Stimulated activated CD4-positive, alpha-beta T cell treated with anti-CD3 and anti-CD28 coated beads, Interleukin-15, amount 100 ng/mL, for 24 hours (primary cell): ENCODE measurements around the gene NDUFB8.

Source experiments
- DNase-seq: peaks from one replicate; pipeline ENCODE4 v3.0.0-alpha.2; 2020

NDUFB8 gene

DNA sequence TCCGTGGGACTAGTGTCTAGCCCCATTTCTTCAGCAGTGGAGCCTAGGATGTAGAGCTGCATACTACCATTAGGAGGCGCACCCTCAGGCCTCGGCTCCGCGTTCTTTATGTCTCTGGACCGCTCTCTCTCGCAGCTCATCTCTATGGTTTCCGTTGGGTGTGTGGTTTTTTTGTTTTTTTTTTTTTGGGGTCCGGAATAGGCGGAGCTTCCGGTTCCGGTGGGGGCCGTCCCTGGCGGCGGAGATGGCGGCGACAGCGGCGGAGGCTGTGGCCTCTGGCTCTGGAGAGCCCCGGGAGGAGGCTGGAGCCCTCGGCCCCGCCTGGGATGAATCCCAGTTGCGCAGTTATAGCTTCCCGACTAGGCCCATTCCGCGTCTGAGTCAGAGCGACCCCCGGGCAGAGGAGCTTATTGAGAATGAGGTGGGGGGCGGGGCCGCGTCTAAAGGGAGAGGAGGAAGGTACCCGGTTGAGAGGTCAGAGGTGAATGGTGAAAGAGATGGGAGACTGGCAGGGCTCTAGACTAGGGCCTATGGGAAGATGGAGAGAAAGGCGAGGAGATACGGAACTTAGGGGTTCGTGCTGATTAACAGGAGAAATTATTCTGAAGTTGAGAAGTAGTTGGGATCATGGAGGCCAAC is 6.2 kb upstream of the NDUFB8 start, which contains the start of gene HIF1AN:
HIF1AN (plus strand) TSS at position 229 of the 639 bp plus-strand sequence; CDS start at position 245, 16 bp downstream.
- peak; percentile 89 for DNase-seq

DNA sequence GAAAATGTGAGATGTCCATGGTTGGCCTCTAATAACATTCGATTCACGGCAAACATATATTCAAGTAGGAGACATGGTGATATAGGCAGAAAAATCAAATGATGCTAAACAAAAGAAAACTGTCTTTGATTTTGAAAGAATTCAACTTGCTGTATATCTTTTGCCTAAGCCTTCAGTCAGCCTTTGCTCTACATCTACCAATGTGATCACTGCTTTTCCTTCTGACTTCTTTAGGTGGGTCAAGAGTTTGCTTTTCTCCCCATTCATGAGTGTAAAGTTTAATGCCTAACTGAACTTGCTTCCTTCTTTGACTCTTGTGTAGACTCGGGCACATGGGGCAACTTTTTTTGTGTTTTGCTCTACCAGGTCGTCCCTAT is 5.7 kb upstream of the NDUFB8 start:
- no peak for DNase-seq

DNA sequence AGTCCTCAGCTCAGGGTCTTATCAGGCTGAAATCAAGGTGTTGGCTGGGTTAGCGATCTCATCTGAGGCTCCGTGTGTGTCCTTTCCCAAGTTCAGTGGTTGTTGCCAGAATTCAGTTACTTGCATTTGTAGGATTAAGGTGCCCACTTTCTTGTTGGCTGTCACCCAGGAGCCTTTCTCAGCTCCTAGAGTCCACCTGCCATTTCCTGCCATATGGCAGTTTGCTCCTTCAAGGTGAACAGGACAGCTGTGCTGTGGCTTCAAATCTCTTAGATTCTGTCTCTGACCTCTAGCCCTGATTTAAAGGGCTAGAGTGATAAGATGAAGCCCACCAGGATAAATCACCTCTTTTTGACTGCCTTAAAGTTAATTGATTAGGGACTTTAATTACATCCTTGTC is 5.1 kb upstream of the NDUFB8 start:
- no peak for DNase-seq

DNA sequence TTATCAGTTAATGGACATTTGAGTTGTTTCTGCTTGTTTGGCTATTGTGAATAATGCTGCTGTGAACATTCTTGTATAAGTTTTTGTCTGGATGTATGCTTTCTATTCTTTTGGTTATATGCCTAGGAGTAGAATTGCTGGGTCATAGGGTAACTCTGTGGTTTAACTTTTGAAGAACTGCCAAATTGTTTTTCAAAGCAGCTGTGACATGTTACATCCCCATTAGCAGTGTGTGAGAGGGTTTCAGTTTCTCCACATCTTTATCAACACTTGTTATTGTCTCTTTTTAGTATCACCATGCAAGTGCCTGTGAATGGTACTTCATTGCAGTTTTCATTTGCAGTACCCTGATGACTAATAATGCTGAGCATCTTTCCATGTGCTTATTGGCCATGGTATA is 2.1 kb upstream of the NDUFB8 start:
- no peak for DNase-seq

DNA sequence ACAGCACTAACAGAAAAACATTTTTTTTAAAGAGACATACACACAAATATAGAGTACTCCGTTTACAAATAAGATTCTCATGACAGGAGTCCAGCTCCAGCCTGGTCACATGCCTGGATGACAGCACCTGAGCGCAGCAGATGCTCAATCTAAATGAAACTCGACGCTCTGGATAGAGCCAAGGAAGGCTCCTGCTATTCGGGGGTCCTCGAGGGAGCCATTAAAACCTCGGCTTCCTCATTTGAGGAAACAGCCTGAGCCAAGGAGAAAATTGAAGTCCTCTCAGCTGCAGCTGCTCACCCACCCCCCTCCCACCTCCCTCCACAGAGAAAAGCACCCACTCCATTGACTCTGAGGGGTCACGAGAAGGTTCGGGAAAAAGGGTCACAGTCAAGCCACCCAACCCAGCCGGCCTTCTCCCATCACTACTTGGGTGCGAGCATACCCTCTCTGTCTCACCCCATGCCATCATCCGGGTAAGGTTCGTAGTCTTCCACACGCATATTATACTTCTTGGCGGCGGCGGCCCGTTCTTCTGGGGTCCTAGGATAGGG is 673 bp downstream of the NDUFB8 start:
- no peak for DNase-seq

DNA sequence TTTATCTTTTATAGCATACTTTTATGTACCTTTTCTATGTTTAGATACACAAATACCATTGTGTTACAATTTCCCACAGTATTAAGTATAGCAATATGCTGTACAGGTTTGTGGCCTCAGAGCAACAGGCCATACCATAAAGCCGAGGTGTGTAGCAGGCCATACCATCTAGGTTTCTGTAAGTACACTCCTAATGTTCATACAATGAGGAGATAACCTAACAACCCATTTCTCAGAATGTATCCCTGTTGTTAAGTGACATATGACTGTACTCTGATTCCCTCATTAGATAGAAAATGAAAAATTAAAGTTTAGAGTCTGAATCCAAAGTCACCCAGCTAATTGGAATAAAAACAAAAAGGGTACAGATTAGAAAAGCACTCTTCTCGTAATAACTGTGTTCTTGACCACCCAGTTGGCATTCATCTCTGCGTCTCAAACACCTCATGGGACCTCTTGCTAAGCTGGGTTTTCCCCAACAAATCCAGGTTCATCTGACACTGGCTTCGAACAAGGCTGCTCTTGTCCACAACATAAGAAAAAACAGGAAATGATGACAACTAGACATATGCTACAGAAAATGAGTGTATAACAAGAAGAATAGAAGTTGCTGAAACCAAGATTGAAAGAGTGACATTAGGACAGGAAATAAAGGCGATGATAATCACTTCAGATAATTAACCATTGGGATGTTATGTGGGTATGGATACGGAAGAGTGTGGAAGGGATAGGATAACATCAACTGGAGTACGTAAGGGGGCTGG is 1.4 kb downstream of the NDUFB8 start:
- DNase-seq: no peak

DNA sequence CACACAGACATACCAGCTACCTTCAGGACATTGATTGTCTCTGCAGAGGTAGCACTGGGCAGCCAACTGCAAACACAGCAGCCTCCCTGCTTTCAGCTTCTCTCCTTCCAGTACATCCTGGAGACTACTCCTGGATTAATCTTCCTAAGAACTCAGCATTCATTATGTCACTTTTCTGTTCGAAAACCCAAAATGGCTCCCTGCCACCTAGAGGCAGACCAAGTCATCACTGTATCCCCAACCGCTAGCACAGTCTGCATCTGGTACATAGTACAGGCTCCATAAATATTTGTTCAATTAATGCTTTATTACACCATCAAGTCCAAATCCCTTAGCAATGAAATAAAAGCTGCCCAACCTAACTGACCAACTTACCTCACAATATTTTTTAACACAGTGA is 5.0 kb downstream of the NDUFB8 start:
- no peak for DNase-seq

DNA sequence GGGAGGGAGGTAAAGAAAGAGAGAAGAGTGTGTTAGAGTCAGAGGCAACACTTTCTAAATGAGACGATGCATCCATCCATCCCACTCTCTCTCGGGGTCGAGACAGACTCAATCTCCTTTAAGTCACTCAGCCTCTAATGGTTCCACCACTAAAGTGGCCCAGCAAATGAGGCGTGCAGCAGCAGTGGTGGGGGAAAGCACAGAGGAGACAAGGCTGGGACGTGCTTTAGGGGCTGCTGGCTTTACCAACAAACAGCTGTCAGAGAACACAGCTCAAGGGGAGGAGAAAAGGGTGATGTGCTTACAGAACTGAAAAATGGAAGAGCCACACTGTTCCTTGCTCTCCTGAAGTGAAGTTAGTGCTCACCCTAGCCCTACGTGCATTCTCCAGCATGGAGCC is 5.5 kb downstream of the NDUFB8 start:
- DNase-seq: no peak

DNA sequence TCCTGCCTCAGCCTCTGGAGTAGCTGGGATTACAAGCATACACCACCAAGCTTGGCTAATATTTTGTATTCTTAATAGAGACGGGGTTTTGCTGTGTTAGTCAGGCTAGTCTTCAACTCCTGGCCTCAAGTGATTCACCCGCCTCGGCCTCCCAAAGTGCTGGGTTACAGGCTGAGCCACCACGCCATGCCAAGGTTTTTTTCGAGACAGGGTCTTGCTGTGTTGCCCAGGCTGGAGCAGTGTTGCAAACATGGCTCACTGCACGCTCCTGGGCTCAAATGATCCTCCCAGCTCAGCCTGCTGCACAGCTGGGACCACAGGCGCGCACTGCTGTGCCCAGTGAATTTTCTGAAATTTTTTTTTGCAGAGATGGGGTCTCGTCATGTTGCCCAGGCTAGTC is 6.7 kb downstream of the NDUFB8 start:
- DNase-seq: no peak

DNA sequence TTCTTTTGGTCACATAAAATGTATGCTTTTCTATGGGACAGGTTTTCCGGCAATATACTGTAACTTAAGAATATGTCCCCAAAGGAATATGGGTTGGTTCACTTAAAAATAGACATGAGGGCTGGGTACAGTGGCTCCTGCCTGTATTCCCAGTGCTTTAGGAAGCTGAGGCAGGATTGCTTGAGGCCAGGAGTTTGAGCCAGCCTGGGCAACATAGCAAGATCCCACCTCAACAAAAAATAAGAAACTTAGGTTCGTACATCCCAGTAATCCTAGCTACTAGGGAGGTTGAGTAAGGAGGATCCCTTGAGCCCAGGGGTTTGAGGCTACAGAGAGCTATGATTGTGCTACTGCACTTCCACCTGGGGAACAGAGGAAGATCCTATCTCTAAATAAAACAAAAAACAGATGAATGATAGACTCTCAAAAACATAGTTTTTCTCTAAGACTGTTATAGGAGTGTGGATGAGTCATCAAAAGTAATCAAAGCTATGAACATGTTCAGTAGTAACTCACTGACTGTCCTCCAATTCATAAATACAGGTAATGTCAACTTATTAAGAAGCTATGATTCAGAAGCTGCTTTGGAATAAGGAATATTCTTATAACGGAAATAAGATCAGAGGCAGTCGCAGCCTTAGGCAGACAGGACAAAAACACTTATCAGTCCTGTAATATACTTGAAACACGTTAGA is 7.4 kb downstream of the NDUFB8 start:
- DNase-seq: no peak

DNA sequence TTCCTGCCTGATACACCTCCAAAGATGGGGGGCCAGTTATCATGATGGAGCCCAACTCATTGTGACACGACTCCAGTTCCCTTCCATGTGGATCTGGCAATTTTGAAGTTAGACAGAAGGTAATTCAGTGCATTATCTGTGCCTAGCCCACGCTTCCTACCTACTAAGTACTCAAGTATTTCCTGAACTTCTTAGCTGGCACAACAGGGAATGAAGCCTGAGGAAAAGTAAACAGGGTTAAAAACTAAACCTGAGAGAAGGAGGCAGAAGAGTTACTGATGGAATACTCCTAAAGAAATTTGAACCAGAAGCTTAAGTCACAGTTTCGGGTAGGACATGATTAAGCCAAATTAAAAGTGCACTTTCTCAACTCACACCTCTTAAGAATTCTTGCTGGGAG is 8.9 kb downstream of the NDUFB8 start:
- no peak for DNase-seq

DNA sequence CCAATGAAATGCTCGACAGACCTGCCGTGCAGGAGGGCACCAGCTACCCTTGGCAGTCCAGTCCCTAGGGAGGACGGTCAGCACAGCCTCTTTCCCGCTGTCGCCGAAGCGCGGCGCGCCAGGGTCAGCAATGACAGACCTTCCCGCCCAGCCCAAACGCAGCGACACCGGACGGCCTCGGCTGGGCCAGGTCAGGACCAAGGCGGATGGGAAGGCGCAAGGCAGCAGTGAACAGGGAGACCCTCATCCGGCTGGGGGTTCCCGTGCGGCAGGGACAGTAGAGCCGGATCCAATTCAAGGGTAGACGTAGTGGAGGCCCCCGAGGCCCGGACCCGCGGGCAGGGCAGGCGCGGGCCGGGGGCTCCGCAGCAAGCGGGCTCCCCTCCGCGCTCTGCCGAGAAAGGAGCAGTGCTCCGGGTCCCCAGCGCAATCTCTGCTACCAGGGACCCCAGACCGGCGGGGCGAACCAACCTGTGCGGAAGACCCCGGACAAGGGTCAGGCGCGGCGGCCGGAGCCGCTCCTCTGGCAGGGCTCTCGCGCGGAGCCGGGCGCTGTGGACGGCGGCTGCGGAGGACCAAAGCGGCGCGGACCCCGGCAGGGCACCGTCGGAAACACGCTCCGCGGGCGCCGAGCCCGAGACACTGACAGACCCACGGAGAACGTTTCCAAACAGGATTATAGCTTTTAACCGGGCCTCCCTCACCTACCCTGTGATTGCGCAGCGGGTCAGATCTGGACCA is 10.2 kb downstream of the NDUFB8 start, which contains the start of gene SEC31B:
SEC31B (minus strand) TSS at position 551 of the 741 bp plus-strand sequence. CDS start 2,909 bp downstream, outside the sequence.
- no peak for DNase-seq

DNA sequence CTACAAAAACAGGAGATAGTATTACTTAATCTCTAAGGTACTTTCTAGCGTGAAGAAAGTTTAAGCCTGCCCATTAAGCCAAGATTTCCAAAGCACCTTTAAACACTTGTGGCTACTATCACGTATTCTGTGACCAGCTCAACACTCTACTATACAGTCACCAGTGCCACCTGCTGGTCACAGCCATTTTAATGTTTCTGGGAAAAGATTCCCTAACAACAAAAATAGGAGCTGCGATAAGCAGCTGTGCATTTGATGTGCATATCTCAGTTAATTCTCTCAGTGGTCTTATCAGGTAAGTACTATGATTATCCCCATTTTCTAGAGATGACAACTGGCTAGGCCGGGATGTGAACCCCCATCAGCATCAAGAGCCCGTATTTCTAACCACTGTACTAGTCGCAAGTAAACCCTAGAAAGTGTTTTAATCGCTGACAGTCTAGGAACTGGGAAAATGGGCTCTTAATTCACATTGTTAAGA is 10.9 kb downstream of the NDUFB8 start:
- peak; percentile 71 for DNase-seq

DNA sequence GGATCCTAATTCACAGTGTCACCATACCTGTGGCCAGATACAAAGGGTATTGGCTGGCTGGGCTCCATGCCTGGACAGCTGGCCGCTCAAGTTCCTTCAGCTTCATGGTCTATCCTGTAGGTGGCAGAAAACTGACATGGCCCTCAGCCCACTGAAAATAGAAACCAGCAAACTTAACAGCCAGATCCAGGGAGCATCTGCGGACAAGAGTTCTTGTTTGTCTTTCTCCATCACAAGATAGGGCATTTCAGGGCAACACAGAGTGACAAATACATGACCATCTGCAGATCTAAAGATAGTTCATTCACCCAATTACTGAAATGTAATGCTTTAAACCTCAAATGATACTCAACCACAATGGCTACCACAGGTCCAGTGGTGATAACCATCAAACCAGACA is 12.8 kb downstream of the NDUFB8 start:
- DNase-seq: no peak

DNA sequence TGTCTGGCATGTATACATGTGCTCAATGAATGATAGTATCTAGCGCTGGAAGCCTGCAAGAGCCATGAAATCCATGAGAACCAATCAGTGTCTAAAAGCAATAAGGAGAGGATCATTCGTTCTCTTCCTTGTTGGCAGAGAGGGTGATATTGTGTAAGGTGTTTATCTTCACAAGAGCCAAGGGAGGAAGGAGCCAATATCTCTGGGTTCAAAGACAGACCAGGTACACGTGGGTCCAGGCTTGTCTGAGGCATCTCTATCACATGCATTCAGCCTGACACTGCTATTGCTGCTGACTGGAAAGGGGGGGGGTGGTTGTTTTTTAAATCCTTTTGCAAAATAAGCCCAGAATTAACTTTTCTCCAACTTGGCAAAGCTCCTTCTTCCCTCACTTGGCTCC is 14.1 kb downstream of the NDUFB8 start:
- no peak for DNase-seq

DNA sequence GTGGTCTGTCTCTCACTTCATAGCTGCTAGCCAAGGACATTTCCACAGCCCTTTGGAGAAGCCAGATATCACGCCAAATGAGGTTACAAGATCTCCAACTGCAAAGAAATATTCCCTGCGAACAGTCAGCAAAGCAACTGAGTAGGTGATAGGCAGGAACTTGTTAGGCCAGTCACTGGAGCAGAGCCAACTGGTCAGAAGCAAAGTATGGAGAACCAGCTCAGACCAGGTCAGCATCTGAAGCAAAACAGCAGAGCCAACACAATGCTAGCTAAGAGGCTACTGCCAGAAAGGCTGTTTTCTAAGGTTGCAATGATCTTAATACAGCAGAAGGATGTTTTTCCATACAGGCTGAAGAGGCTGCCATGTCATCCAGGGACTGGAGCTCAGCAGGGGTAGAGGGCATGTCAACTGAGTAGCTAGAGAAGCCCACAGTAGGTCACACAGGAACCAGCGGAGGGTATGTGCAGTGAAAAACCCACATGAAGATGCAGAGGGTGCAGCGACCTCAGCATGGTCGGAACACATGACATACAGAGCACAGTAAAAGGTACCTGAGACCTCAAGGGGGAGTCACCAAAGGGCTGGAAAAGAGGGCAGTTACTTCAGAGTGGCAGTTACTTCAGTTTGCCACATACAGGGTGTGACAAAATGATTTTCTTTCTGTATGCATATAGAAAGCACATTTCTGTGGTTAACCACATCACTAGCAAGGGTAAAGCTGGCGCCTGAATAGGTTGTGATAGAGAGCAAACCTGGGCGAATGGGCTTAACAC is 18.9 kb downstream of the NDUFB8 start:
- DNase-seq: peak; percentile 71

DNA sequence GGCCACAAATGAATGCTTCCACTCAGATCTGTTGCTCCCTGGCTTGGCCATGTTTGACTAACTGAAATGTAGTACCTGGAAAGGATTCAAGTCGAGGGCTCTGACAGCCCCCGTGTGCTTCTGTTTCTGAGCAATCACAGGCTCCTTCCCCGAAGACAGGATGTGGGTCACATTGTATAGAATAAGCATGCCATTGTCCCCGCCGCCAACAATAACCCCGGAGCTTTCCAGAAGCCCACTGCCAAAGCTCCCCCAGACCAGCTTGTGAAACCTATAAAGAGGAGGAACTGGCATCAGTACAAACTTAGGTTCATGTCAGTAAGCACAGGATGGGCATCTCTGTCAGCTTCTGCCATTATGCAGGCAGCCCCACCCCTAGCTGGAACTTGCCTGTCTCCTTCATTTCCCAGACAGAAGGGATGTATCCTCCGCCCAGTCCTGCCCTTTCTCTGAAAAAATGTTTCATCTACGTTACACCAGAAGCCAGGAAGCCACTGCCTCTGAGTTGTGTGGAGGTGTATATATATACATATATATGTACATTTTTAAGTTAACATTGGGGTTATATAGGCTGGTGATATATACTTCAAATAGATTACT is 20.3 kb downstream of the NDUFB8 start:
- DNase-seq: peak; percentile 68

DNA sequence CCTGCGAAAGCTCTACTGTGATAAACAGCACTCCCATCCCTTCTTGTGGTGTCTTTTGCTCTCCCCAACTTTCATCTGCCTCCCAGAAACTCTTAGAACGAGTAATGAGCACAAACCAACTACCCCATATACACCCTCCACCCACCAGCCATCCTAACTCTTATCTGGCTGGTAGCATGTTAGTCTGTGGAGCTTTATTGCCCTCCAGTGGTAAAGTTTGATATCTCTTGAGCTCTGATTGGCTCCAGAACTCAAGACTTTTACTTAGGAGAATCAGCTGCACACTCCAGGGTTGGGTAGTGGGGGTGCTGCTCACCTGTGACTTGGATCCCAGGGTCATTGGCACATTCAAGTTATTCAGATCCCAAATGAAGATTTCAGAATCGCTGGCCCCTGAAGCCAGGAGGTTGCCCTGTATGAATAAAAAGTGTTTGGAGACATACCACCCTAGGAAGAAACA is 20.9 kb downstream of the NDUFB8 start:
- peak; percentile 51 for DNase-seq

DNA sequence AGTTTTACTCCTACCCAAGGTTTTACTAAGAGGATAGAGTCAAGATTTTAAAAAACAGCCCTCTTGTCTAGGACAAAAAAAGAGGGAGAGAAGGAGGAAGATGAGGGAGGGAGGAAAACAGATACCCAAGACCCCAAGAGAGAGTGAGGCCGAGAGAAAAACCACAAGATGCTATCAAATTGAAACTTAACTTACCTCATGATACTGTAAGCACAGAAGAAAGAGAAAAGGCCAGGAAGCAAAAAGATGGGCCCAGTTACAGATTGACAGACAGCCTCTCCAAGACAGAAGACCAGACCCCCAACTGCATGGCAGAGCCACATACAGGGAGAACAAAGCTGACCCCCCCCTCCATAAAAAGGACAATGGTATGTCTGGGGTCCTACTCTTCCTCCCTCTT is 21.4 kb downstream of the NDUFB8 start:
- DNase-seq: no peak

DNA sequence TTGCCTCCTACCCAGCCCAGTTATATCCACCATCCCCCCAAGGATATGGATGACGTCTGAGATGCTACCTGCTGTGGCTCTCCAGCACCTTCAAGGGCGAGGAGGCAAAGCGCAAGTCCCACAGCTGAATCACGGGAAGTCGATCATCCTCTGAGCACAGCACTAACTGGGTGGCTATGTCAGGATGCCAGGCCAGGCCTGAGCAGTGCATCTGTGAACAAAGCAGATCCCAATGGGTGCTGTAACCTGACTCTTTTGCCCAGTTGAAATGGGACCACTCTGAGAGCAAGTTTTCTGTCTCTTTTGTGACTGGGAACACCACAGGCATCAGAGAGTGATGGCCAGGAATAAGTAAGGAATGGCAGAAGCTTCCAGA is 22.3 kb downstream of the NDUFB8 start:
- DNase-seq: no peak

DNA sequence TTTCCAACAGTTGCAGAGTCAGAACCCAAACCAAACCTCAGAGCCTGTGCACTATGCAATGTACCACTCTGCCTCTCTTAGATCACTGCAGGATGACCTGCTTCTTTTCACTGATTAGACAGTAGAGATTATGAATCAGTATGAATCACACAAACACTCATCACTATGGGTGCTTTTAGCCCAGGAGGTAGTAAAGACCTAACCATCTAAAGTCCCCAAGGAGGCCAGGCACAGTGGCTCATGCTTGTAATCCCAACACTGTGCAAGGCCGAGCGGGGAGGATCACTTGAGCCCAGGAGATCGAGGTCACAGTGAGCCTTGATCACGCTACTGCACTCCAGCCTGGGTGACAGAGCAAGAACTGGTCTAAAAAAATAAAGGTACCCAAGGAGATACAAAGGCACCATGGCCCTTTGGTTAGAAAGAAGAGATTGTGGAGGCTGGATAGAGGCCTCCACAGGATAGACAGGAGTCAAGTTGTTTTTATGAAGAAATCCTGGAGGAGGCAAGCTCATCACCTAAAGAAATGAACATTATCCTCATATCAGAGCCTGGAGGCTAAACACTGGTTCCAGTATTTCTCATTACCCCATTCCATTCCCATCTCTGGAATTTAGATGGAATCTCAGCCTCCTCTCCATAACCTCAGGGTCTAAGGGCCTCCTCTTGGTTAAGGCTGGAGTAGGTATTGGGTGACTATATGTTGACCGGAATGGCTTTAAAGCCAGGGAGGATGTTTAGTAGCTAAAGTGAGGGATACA is 22.9 kb downstream of the NDUFB8 start:
- peak; percentile 31 for DNase-seq
